K562 (cell line): ENCODE results near the gene USF2. TPM values are rescaled to one million over a fixed set of nuclear protein-coding genes. Genes with fewer than 3 reads are reported as not detected.

Experiments
- ATAC-seq: fragments of 200-7000 bp; cut with Tn5 transposase; 3 replicates; pipeline ENCODE4 v1.9.1; 2020; ENCODE audit warnings: moderate library complexity
- BruUV-seq: library from RNA; stranded (reverse); fragments of 400-500 nt; replicated peaks from 2 replicates; lab custom pipeline; 2021; lab: Mats Ljungman, UMichigan
- CTCF ChIA-PET: fragments of 300-600 bp; formaldehyde crosslinking; extraction: SDS; loops from one replicate; lab custom pipeline; 2021; ENCODE audit warnings: low intra/inter-chr PET ratio; lab: Yijun Ruan, JAX
- POLR2A ChIA-PET: fragments of 300-600, 350-650 bp; sonication (Branson Sonifier 250); formaldehyde crosslinking; extraction: SDS; loops from one replicate; lab custom pipeline; 2021; ENCODE audit warnings: antibody characterized with exemption, inconsistent platforms; lab: Yijun Ruan, JAX
- DNase-seq, 4 experiments: peaks; one replicate each; pipeline versions ENCODE4 v3.0.0 to v3.0.0-alpha.2; 2011 to 2018; ENCODE audit warnings: low spot score in 3 of 4, mixed read lengths in 3 of 4; ENCODE audit errors: extremely low read depth in 1 of 4
- FAIRE-seq: peaks from 2 replicates; lab custom pipeline; 2011; peaks lifted over from hg19 to GRCh38; lab: Jason Lieb, UNC
- H2AFZ ChIP-seq: 2 replicates; pipeline ENCODE4 v1.6.0; 2011; ENCODE audit warnings: low read depth, low read length, control low read depth, inconsistent platforms
- H3K27ac ChIP-seq: fragments of 200-600 bp; 3 replicates; pipeline ENCODE4 v1.8.0; 2011; ENCODE audit warnings: low read depth, mild to moderate bottlenecking, control low read depth, inconsistent platforms, low read length, moderate library complexity, mixed read lengths; ENCODE audit errors: extremely low read depth
- H3K27me3 ChIP-seq, 2 experiments: fragments of 300-600 bp in 1 of 2; 2 replicates in 1 of 2; 3 replicates in 1 of 2; pipeline versions ENCODE4 v1.6.0 to v1.8.0; 2011; ENCODE audit warnings: inconsistent platforms in 2 of 2, low read length in 2 of 2, mild to moderate bottlenecking in 1 of 2, mixed read lengths in 1 of 2, moderate library complexity in 1 of 2; ENCODE audit not compliant: control insufficient read depth in 2 of 2, insufficient read depth in 2 of 2
- H3K36me3 ChIP-seq: fragments of 300-600 bp; 3 replicates; pipeline ENCODE4 v1.8.0; 2011; ENCODE audit warnings: mild to moderate bottlenecking, low read length, inconsistent platforms; ENCODE audit not compliant: control insufficient read depth, insufficient read depth
- H3K4me1 ChIP-seq, 2 experiments: fragments of 200-600 bp in 1 of 2; replicated peaks in 1 of 2; 2 replicates in 1 of 2; 3 replicates in 1 of 2; pipeline versions ENCODE4 v1.5.1 to v1.8.0; 2011; ENCODE audit warnings: inconsistent platforms in 2 of 2, low read length in 2 of 2, mild to moderate bottlenecking in 1 of 2, mixed read lengths in 1 of 2, moderate library complexity in 1 of 2; ENCODE audit not compliant: control insufficient read depth in 2 of 2, insufficient read depth in 2 of 2
- H3K4me2 ChIP-seq: 2 replicates; pipeline ENCODE4 v1.6.1; 2011; ENCODE audit warnings: low read length, control low read depth, inconsistent platforms, mixed read lengths; ENCODE audit not compliant: insufficient read depth
- H3K4me3 ChIP-seq: fragments of 200-600 bp; sonication (generic), shearing (Covaris generic); 2 replicates; pipeline ENCODE4 v1.5.1; 2016; ENCODE audit warnings: control low read depth, inconsistent platforms
- H3K79me2 ChIP-seq: fragments of 200-600 bp; 3 replicates; pipeline ENCODE4 v1.8.0; 2011; ENCODE audit warnings: low read length, inconsistent platforms; ENCODE audit not compliant: control insufficient read depth, insufficient read depth
- H3K9ac ChIP-seq, 2 experiments: 2 replicates each; pipeline versions ENCODE4 v1.6.0 to v1.6.1; 2011; ENCODE audit warnings: low read depth in 2 of 2, low read length in 2 of 2, control low read depth in 1 of 2, inconsistent platforms in 1 of 2, mild to moderate bottlenecking in 1 of 2, mixed read lengths in 1 of 2; ENCODE audit not compliant: insufficient read depth in 1 of 2
- H3K9me1 ChIP-seq: one replicate; pipeline ENCODE4 v1.6.0; 2011; ENCODE audit warnings: inconsistent platforms, mild to moderate bottlenecking, low read length, moderate library complexity; ENCODE audit not compliant: control insufficient read depth, insufficient read depth
- H3K9me3 ChIP-seq: replicated peaks from 2 replicates; pipeline ENCODE4 v1.5.1; 2011; ENCODE audit warnings: low read depth, low read length, inconsistent platforms; ENCODE audit not compliant: control insufficient read depth, insufficient read depth
- H4K20me1 ChIP-seq: replicated peaks from 2 replicates; pipeline ENCODE4 v1.6.1; 2011; ENCODE audit warnings: low read length, inconsistent platforms, mixed read lengths; ENCODE audit not compliant: control insufficient read depth, insufficient read depth
- BCOR ChIP-seq: fragments of 450-650 bp; IDR thresholded peaks from 2 replicates; pipeline ENCODE4 v1.6.1; 2016
- CBX3 ChIP-seq, 2 experiments: IDR thresholded peaks; 1 replicate in 1 of 2; 2 replicates in 1 of 2; pipeline ENCODE4 v1.6.1; 2012; ENCODE audit warnings: inconsistent platforms in 2 of 2, low read length in 2 of 2, borderline replicate concordance in 1 of 2, control low read depth in 1 of 2
- CBX8 ChIP-seq: fragments of 200-600 bp; sonication (generic); IDR thresholded peaks from 2 replicates; pipeline ENCODE4 v1.6.1; 2012; ENCODE audit warnings: borderline replicate concordance, mixed run types, low read depth, mild to moderate bottlenecking, moderate library complexity, mixed read lengths, low read length, control low read depth, inconsistent platforms; ENCODE audit not compliant: poor library complexity, severe bottlenecking; ENCODE audit errors: extremely low read depth
- KDM1A ChIP-seq, 2 experiments: fragments of 450-650 bp; IDR thresholded peaks; 2 replicates each; pipeline ENCODE4 v1.6.1; 2016; ENCODE audit warnings: mild to moderate bottlenecking in 2 of 2
- NR4A1 ChIP-seq, 2 experiments: fragments of 250-450 bp in 1 of 2; fragments of 450-650 bp in 1 of 2; sonication (Bioruptor Pico) in 1 of 2; IDR thresholded peaks; 2 replicates each; pipeline versions ENCODE4 v1.4.0 to v1.6.1; 2016 to 2020; ENCODE audit warnings: mild to moderate bottlenecking in 2 of 2, missing compliant biosample characterization in 1 of 2, missing genetic modification characterization in 1 of 2, moderate library complexity in 1 of 2
- PHF20 ChIP-seq: fragments of 450-650 bp; IDR thresholded peaks from 2 replicates; pipeline ENCODE4 v1.6.1; 2018; ENCODE audit not compliant: partially characterized antibody
- RBM25 ChIP-seq: fragments of 200-400 bp; formaldehyde crosslinking; IDR thresholded peaks from 2 replicates; pipeline ENCODE4 v1.6.1; 2018; ENCODE audit warnings: low read length, low read depth, moderate library complexity; ENCODE audit not compliant: severe bottlenecking
- SIN3A ChIP-seq, 2 experiments: fragments of 150-350 bp in 1 of 2; IDR thresholded peaks; 2 replicates each; pipeline ENCODE4 v1.6.1; 2011 to 2016; ENCODE audit warnings: borderline replicate concordance in 2 of 2, low read depth in 2 of 2, low read length in 2 of 2, mild to moderate bottlenecking in 2 of 2, moderate library complexity in 2 of 2; ENCODE audit not compliant: control insufficient read depth in 1 of 2
- SMARCA4 ChIP-seq: fragments of 450-650 bp; IDR thresholded peaks from 2 replicates; pipeline ENCODE4 v1.6.1; 2016
- SMARCA5 ChIP-seq: fragments of 450-650 bp; IDR thresholded peaks from 2 replicates; pipeline ENCODE4 v1.6.1; 2016
- SMC3 ChIP-seq: conservative IDR thresholded peaks from 2 replicates; pipeline ENCODE4 v1.6.1; 2011; ENCODE audit warnings: low read depth, low read length, improper control_type of control experiment; ENCODE audit not compliant: insufficient read depth
- TBP ChIP-seq: optimal IDR thresholded peaks from 2 replicates; pipeline ENCODE3; 2011; ENCODE audit warnings: low read depth, low read length, improper control_type of control experiment
- TRIM28 ChIP-seq: fragments of 450-650 bp; IDR thresholded peaks from 2 replicates; pipeline ENCODE4 v1.6.1; 2017
- YY1 ChIP-seq, 3 experiments: IDR thresholded peaks; 2 replicates each; pipeline ENCODE4 v1.6.1; 2011; ENCODE audit warnings: low read length in 2 of 3, mild to moderate bottlenecking in 2 of 3, moderate library complexity in 2 of 3, borderline replicate concordance in 1 of 3, control low read depth in 1 of 3, low read depth in 1 of 3; ENCODE audit not compliant: insufficient read depth in 3 of 3, insufficient replicate concordance in 2 of 3, control insufficient read depth in 1 of 3, insufficient read length in 1 of 3; ENCODE audit errors: extremely low read depth in 1 of 3
- ZKSCAN3 ChIP-seq: fragments of 250-450 bp; sonication (Bioruptor Pico); IDR thresholded peaks from 2 replicates; pipeline ENCODE4 v1.4.0; 2020
- ZKSCAN8 ChIP-seq: fragments of 200-800 bp; sonication (Bioruptor generic); IDR thresholded peaks from 2 replicates; pipeline ENCODE4 v1.6.1; 2016; ENCODE audit warnings: missing genetic modification characterization, missing compliant biosample characterization
- ZNF134 ChIP-seq: fragments of 250-450 bp; sonication (Bioruptor Pico); conservative IDR thresholded peaks from 2 replicates; pipeline ENCODE4 v1.4.0; 2020
- ZNF146 ChIP-seq: IDR thresholded peaks from one replicate; pipeline ENCODE4 v1.6.1; 2018; ENCODE audit warnings: missing compliant biosample characterization; ENCODE audit not compliant: unreplicated experiment
- ZNF507 ChIP-seq: conservative IDR thresholded peaks from 2 replicates; pipeline ENCODE4 v1.6.1; 2017; ENCODE audit warnings: missing genetic modification characterization, missing compliant biosample characterization
- WGBS: fragments of 100-300 bp; shearing (Covaris generic); methylation state at CpG from one replicate; pipeline ENCODE4 v1.1.6; 2016; ENCODE audit warnings: low coverage, mixed read lengths; ENCODE audit not compliant: insufficient coverage; ENCODE audit errors: missing lambda C conversion rate; 5-methylcytosine and 5-hydroxymethylcytosine counted together
- in situ Hi-C: fragments of 300-500 bp; cut with MboI; formaldehyde crosslinking; loops from 4 replicates; pipeline ENCODE4 v1.15.0; 2018; ENCODE audit warnings: inconsistent platforms, mixed read lengths
- intact Hi-C: fragments of 100-400 bp; cut with micrococcal nuclease; formaldehyde crosslinking; loops from 2 replicates; pipeline ENCODE4 v1.14.2; 2022
- polyA plus RNA-seq, 8 experiments: library from polyadenylated mRNA; depleted of rRNA in 4 of 8; stranded (reverse) in 5 of 8; unstranded in 3 of 8; fragments of >200 nt; fragmentation: Nextera tagmentation in 2 of 8; fragmentation: Illumina TruSeq in 1 of 8; extraction: Ambion mirVana in 2 of 8; extraction: Trizol in 1 of 8; gene quantifications; 2 replicates each; pipeline versions ENCODE4 v1.2.1 to v1.2.3, GENCODE V29; 2011 to 2014; ENCODE audit warnings: inconsistent platforms in 1 of 8, missing spikeins in 1 of 8
- total RNA-seq, 7 experiments: library from RNA; depleted of rRNA in 6 of 7; stranded (reverse); fragments of >200 nt in 6 of 7; fragmentation: Illumina TruSeq in 2 of 7; extraction: Trizol in 2 of 7; gene quantifications; 2 replicates each; pipeline versions ENCODE4 v1.2.1 to v1.2.3, GENCODE V29; 2011 to 2021; ENCODE audit warnings: low replicate concordance in 1 of 7

The USF2 gene
- total and polyA plus RNA-seq, 9 of the 15 experiments (the other 6 are each of a cell fraction or from before 2014, with no cell fraction given): 0.27 to 93.7 (median 58.4) TPM

DNA sequence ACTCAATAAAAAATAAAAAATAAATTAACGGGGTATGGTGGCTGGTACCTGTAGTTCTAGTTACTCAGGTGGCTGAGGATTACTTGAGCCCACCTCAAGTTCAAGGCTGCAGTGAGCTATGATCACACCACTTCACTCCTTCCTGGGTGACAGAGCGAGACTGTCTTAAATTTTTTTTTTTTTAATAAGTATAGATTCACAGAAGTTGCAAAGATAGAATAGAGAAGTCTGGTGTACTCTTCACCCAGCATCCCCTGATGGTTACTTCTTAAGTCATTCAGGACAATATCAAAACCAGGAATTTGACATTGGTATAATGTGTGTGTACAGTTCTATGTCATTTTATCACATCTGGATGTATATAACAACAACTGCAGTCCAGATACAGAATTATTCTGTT, 52.5 kb downstream of the USF2 start (continued):
- TF ChIP-seq SMC3 (no peak), ZKSCAN3 (CRISPR knock-in tag) (no peak)

DNA sequence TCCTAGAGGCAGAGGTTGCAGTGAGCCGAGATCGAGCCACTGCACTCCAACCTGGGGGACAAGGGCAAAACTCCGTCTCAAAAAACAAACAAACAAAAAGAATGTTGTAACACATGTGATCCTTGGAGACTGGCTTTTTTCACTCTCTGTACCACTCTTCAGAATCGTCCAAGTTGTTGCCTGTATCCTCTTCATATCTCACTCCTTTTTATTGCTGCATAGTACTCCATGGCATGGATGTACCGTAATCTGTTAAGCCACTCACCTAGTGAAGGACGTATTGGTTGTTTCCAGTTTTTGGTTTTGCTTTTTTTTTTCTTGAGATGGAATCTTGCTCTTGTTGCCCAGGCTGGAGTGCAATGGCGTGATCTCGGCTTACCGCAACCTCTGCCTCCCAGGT, 53.3 kb downstream of the USF2 start:
- POLR2A ChIA-PET: no interaction called here
- no peak for FAIRE-seq

More for the DNA sequence above, 53.3 kb downstream of the USF2 start:
- CTCF ChIA-PET: no interaction called here
- H3K27ac ChIP-seq: no peak overlapping the region
- no peak overlapping the region for H2AFZ ChIP-seq
- BruUV-seq: no TSS peak
- in situ Hi-C loops (no loop called here), intact Hi-C loops (no loop called here)
- no peaks in the 10 kb centered on the region for H3K27me3 ChIP-seq
- no peaks in the 10 kb centered on the region for H3K9me1 ChIP-seq
- no peaks in the 10 kb centered on the region for H3K79me2 ChIP-seq
- WGBS: 76% methylated on average over 8 of the region's 9 CpGs
- no peak overlapping the region for H3K4me2 ChIP-seq
- H3K36me3 ChIP-seq: no peaks in the 10 kb centered on the region; the same call in 2 of the 3 replicates
- no peak for TF ChIP-seq NR4A1 (CRISPR knock-in tag; IDR thresholded peaks at IDR 0.05)
- no peak for TF ChIP-seq NR4A1 (tag; IDR thresholded peaks at IDR 0.05)
- no peak for TF ChIP-seq TBP
- TF ChIP-seq RBM25: peak; percentile 85
- no peak for TF ChIP-seq ZNF134 (CRISPR knock-in tag)
- no peak for TF ChIP-seq ZNF507 (tag)
- peak; percentile 34 to 59; a peak in 3 of 4 replicates for TF ChIP-seq KDM1A (IDR thresholded peaks at IDR 0.05)
- peak; percentile 61; the same call in 1 of the 2 replicates for TF ChIP-seq TRIM28
- no peak for TF ChIP-seq CBX8
- TF ChIP-seq BCOR: peak; percentile 86
- TF ChIP-seq PHF20: peak; percentile 37
- TF ChIP-seq SMARCA4: no peak
- TF ChIP-seq SIN3A (IDR thresholded peaks at IDR 0.05; ENCODE audit: borderline replicate concordance in 2 of 2, control insufficient read depth in 1 of 2, low read depth in 2 of 2, low read length in 2 of 2): no peak
- TF ChIP-seq SMARCA5: peak; percentile 75; the same call in 1 of the 2 replicates
- TF ChIP-seq CBX3 (IDR thresholded peaks at IDR 0.05; ENCODE audit: borderline replicate concordance in 1 of 2, low read length in 2 of 2): 0 out of 3 replicates have a peak, but pooled peaks of 1 of the 2 experiments have one; percentile 16
- peak; percentile 99 for TF ChIP-seq ZNF146 (CRISPR knock-in tag)
- TF ChIP-seq YY1 (IDR thresholded peaks at IDR 0.05; ENCODE audit: borderline replicate concordance in 1 of 3, control insufficient read depth in 1 of 3, extremely low read depth in 1 of 3, insufficient read depth in 3 of 3, insufficient read length in 1 of 3, insufficient replicate concordance in 2 of 3, low read depth in 1 of 3, low read length in 2 of 3): no peak
- TF ChIP-seq ZKSCAN8 (CRISPR knock-in tag): no peak
- H3K4me3 ChIP-seq: no peak overlapping the region
- no peak for ATAC-seq
- H3K4me1 ChIP-seq: peaks cover 24% of the 10 kb centered on the region in 2 experiments
- no peaks in the 10 kb centered on the region for H4K20me1 ChIP-seq
- H3K9ac ChIP-seq: no peak overlapping the region
- H3K9me3 ChIP-seq: peaks cover 3% of the 10 kb centered on the region; the same call in 1 of the 2 replicates
- DNase-seq: no peak
